Glomerular visceral epithelial cell (primary cell): ENCODE results near the gene GNPNAT1.
"Not testable (repeated sequence)": the region's sequence is repeated elsewhere in the genome, so short reads cannot be mapped to it uniquely, and the experiment has no call there.

ENCODE experiments used
- DNase-seq: peaks from one replicate; pipeline ENCODE4 v3.0.0-alpha.2; 2016; ENCODE audit errors: extremely low spot score

The GNPNAT1 gene

GRCh38 chr14:52729585-52729924 lies 61.9 kb downstream of the GNPNAT1 start:
- no peak for DNase-seq

GRCh38 chr14:52729035-52729434 lies 62.4 kb downstream of the GNPNAT1 start:
- DNase-seq: not testable (repeated sequence)

GRCh38 chr14:52727509-52727908 lies 63.9 kb downstream of the GNPNAT1 start:
- DNase-seq: not testable (repeated sequence)
